Caco-2 (cell line): ENCODE data around the gene CACNA1G. TPM values are rescaled to one million over a fixed set of nuclear protein-coding genes. Genes with fewer than 3 reads are reported as not detected.

Source experiments
- BruUV-seq: library from RNA; stranded (reverse); fragments of 400-500 nt; replicated peaks from 2 replicates; lab custom pipeline; 2021; lab: Mats Ljungman, UMichigan
- CTCF ChIA-PET: fragments of 300-600 bp; sonication (Branson Sonifier 250); formaldehyde crosslinking; loops from one replicate; lab custom pipeline; 2022; ENCODE audit warnings: antibody characterized with exemption; lab: Charles Lee
- POLR2A ChIA-PET: fragments of 300-600 bp; sonication (Branson Sonifier 250); formaldehyde crosslinking; loops from one replicate; lab custom pipeline; 2022; ENCODE audit warnings: antibody characterized with exemption; lab: Charles Lee
- DNase-seq, 2 experiments: peaks; one replicate each; pipeline versions ENCODE4 v3.0.0 to v3.0.0-alpha.2; 2020 to 2022
- H3K27me3 ChIP-seq: replicated peaks from 2 replicates; pipeline ENCODE4 v1.6.0; 2011; ENCODE audit warnings: low read length; ENCODE audit not compliant: control insufficient read depth, insufficient read depth
- H3K36me3 ChIP-seq: 2 replicates; pipeline ENCODE4 v1.5.1; 2011; ENCODE audit warnings: low read length; ENCODE audit not compliant: control insufficient read depth, insufficient read depth
- H3K4me1 ChIP-seq: fragments of 250-450 bp; sonication (Bioruptor Pico); 2 replicates; pipeline ENCODE4 v1.5.1; 2020; ENCODE audit warnings: mild to moderate bottlenecking
- H3K4me3 ChIP-seq: 2 replicates; pipeline ENCODE4 v1.5.1; 2011; ENCODE audit warnings: low read depth, mild to moderate bottlenecking, control low read depth, low read length
- H3K9me3 ChIP-seq: fragments of 250-450 bp; sonication (Bioruptor Pico); 2 replicates; pipeline ENCODE4 v1.5.1; 2020; ENCODE audit warnings: mild to moderate bottlenecking, moderate library complexity
- H3K27ac Mint-ChIP-seq: one replicate; pipeline ENCODE4 v1.8.0; 2022; ENCODE audit warnings: mixed read lengths; ENCODE audit not compliant: unreplicated experiment
- H3K27me3 Mint-ChIP-seq: one replicate; pipeline ENCODE4 v1.8.0; 2022; ENCODE audit warnings: mixed read lengths; ENCODE audit not compliant: insufficient read depth, unreplicated experiment
- H3K36me3 Mint-ChIP-seq: one replicate; pipeline ENCODE4 v1.8.0; 2022; ENCODE audit warnings: mild to moderate bottlenecking, mixed read lengths; ENCODE audit not compliant: insufficient read depth, unreplicated experiment
- H3K4me1 Mint-ChIP-seq: one replicate; pipeline ENCODE4 v1.8.0; 2022; ENCODE audit warnings: low read depth, mixed read lengths; ENCODE audit not compliant: unreplicated experiment
- H3K4me3 Mint-ChIP-seq: one replicate; pipeline ENCODE4 v1.8.0; 2022; ENCODE audit warnings: mild to moderate bottlenecking, moderate library complexity, mixed read lengths; ENCODE audit not compliant: unreplicated experiment
- H3K9me3 Mint-ChIP-seq: one replicate; pipeline ENCODE4 v1.8.0; 2022; ENCODE audit warnings: mixed read lengths; ENCODE audit not compliant: unreplicated experiment
- intact Hi-C: fragments of 100-400 bp; cut with micrococcal nuclease; formaldehyde crosslinking; loops from one replicate; pipeline ENCODE4 v1.10.0; 2022; ENCODE audit not compliant: unreplicated experiment
- total RNA-seq: library from RNA; stranded (reverse); gene quantifications from 2 replicates; pipeline ENCODE4 v1.2.3, GENCODE V29; 2022
- TF ChIP-seq, protein P1 (sequence below), 2 experiments: fragments of 200-600 bp in 1 of 2; IDR thresholded peaks; 1 replicate in 1 of 2; 2 replicates in 1 of 2; pipeline versions ENCODE4 v1.5.1 to v1.8.0; 2011 to 2022; ENCODE audit warnings: antibody characterized with exemption in 1 of 2, control low read depth in 1 of 2, inconsistent platforms in 1 of 2, low read depth in 1 of 2, low read length in 1 of 2, mild to moderate bottlenecking in 1 of 2, moderate library complexity in 1 of 2; ENCODE audit not compliant: insufficient read depth in 1 of 2, severe bottlenecking in 1 of 2, unreplicated experiment in 1 of 2

CACNA1G gene
- total RNA-seq, 1 experiment from 2014 or later, result 1.4 TPM

DNA sequence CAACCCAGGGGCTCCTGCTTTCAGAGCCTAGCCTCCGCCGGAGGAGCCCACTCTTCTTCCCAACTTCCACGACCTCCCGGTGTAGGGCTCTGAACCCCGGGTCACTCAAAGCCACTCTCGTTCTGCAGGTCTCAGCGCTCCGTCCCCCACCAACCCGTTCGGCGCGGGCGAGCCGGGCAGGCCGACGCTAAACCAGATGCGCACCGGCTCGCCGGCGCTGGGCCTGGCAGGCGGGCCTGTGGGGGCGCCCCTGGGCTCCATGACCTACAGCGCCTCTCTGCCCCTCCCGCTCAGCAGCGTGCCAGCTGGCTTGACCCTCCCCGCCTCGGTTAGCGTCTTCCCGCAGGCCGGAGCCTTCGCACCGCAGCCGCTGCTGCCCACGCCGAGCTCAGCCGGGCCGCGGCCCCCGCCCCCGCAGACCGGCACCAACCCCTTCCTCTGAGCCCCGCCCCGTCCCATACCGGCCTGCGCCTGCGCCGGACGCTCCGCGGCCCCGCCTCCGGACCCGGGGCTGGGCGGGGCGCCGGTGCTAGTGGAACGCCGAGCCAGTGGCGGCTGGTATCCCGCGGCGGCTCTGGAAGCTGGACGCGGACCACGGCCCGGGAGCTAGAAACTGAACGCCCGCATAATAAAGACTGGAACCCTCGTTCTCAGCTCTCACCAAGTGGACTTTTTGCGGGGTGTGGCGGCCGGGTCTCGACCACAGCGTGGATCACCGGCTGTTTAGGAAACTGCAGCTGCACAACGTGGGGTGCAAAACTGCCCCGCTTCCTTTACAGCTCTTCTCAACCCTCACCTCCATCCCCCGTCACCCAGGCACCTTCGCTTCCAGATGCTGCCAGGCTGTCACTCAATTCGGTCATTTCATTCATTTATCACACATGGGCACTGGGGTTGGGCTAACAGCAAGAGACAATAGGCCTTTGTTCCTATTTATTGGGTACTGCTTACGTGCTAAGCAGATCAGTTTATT lies 18.5 kb upstream of the CACNA1G start:
- POLR2A ChIA-PET, result interaction anchor here (0.5 to 2.5 kb wide), 24 partner anchors 9 to 662 kb away, joined by 3 to 20 read pairs (median 6); partner anchors contain the start of genes CACNA1G, EPN3, LRRC59 and LUC7L3
- intact Hi-C loops, result loop anchor here (1.0 to 10.0 kb wide), 3 partner anchors 10 to 243 kb away; partner anchors contain the start of gene EPN3

DNA sequence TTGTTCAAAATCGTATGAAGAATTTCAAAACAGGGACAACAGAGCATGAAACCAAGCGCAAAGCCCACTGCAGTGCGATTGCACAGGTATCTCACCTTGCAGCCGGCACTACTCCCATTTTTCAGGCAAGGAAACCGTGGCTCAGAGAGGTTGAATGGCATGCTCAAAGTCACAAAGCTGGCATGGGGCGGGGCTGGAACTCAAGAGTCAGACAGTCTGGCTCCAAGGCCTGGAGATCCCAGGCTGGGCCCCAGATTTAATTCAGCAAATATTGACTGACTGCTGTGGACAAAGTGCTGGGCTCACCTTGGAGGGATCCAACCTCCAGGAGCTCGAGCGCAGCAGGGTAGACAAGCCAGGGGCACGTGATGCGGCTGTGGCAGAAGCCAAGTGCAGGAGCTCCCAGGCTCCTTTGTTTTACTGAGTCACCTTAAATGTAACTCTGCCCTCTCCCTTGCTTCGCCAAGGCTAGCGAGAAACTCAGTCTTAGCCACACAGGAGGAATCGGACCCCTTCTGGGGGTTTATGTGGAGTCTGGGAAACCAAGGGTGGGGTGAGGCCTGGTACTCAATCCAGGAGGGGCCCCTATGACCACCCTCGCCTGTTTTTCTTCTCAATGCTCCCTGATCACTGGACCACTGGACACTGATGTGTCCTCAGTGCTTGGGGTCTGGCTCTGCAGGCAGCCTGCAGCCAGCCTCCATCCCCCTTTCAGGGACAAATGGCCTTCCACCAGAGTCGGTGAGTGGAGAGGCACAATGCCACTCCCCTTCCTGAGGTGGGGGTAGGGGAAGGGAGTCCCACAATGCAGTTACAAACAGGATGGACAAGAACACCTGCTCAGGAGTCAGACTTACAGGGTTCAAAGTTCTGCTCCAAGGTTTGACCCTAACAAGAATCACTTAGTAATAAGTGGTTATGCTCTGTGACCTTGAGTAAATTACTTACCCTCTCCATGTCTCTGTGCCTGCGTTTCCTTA lies 17.4 kb upstream of the CACNA1G start:
- CTCF ChIA-PET, result interaction anchor here (0.5 to 3.2 kb wide), 33 partner anchors 8 to 343 kb away, joined by 3 to 35 read pairs (median 5); partner anchors contain the start of genes CACNA1G, EPN3, LRRC59 and RSAD1
- Mint-ChIP-seq H3K9me3 (no peaks in the 10 kb centered on the region), H3K4me3 (peak overlapping the region; percentile 77), H3K36me3 (peaks cover 42% of the 10 kb centered on the region), H3K4me1 (peaks cover 69% of the 10 kb centered on the region), H3K27ac (peak overlapping the region; percentile 39), H3K27me3 (no peaks in the 10 kb centered on the region)
- Histone ChIP-seq H3K27me3 (no peaks in the 10 kb centered on the region), H3K4me3 (peak overlapping the region; percentile 45), H3K9me3 (no peaks in the 10 kb centered on the region), H3K4me1 (peaks cover 70% of the 10 kb centered on the region), H3K36me3 (no peaks in the 10 kb centered on the region)
- DNase-seq, result peak; percentile 93 to 94
- TF ChIP-seq, protein P1, sequence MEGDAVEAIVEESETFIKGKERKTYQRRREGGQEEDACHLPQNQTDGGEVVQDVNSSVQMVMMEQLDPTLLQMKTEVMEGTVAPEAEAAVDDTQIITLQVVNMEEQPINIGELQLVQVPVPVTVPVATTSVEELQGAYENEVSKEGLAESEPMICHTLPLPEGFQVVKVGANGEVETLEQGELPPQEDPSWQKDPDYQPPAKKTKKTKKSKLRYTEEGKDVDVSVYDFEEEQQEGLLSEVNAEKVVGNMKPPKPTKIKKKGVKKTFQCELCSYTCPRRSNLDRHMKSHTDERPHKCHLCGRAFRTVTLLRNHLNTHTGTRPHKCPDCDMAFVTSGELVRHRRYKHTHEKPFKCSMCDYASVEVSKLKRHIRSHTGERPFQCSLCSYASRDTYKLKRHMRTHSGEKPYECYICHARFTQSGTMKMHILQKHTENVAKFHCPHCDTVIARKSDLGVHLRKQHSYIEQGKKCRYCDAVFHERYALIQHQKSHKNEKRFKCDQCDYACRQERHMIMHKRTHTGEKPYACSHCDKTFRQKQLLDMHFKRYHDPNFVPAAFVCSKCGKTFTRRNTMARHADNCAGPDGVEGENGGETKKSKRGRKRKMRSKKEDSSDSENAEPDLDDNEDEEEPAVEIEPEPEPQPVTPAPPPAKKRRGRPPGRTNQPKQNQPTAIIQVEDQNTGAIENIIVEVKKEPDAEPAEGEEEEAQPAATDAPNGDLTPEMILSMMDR (IDR thresholded peaks at IDR 0.05; ENCODE audit: insufficient read depth in 1 of 2, low read depth in 1 of 2, low read length in 1 of 2, severe bottlenecking in 1 of 2, unreplicated experiment in 1 of 2), result no peak
- BruUV-seq, result no TSS peak
- intact Hi-C loops, result loop anchor here (1.0 to 10.0 kb wide), 5 partner anchors 11 to 242 kb away; partner anchors contain the start of gene EPN3
- POLR2A ChIA-PET, result interaction anchor here (0.5 to 2.5 kb wide), 21 partner anchors 8 to 663 kb away, joined by 3 to 20 read pairs (median 6); partner anchors contain the start of genes CACNA1G, EPN3, LRRC59 and LUC7L3

More for the DNA sequence above, 18.5 kb upstream of the CACNA1G start:
- CTCF ChIA-PET, result interaction anchor here (0.6 to 3.2 kb wide), 27 partner anchors 9 to 454 kb away, joined by 3 to 35 read pairs (median 5); partner anchors contain the start of genes CACNA1G, EPN3, LRRC59 and LUC7L3
- no peaks in the 10 kb centered on the region for H3K9me3 ChIP-seq
- H3K27ac Mint-ChIP-seq, result peak overlapping the region; percentile 39
- H3K27me3 Mint-ChIP-seq, result no peaks in the 10 kb centered on the region
- peak overlapping the region; percentile 45 for H3K4me3 ChIP-seq
- TSS peak; percentile 65 for BruUV-seq
- DNase-seq, result peak; percentile 94 to 100
- H3K36me3 Mint-ChIP-seq, result peaks cover 53% of the 10 kb centered on the region
- peaks cover 66% of the 10 kb centered on the region for H3K4me1 ChIP-seq
- H3K9me3 Mint-ChIP-seq, result no peaks in the 10 kb centered on the region
- peak overlapping the region; percentile 77 for H3K4me3 Mint-ChIP-seq
- H3K27me3 ChIP-seq, result no peaks in the 10 kb centered on the region
- no peaks in the 10 kb centered on the region for H3K36me3 ChIP-seq
- H3K4me1 Mint-ChIP-seq, result peaks cover 69% of the 10 kb centered on the region
- TF ChIP-seq, protein P1 (IDR thresholded peaks at IDR 0.05; ENCODE audit: insufficient read depth in 1 of 2, low read depth in 1 of 2, low read length in 1 of 2, severe bottlenecking in 1 of 2, unreplicated experiment in 1 of 2), result peak; percentile 41 to 57
